Right lobe of liver (tissue), 6 donors: ENCODE data around the gene ALDH1A3. TPM values are rescaled to one million over a fixed set of nuclear protein-coding genes. Genes with fewer than 3 reads are reported as not detected.

Source experiments
- ATAC-seq, 4 donors: fragments of 200-7000 bp; cut with Tn5 transposase; one replicate each; pipeline ENCODE4 v1.9.1; 2020; ENCODE audit warnings: mild to moderate bottlenecking in 4 of 4, moderate library complexity in 4 of 4
- DNase-seq, 3 donors: peaks; one replicate each; pipeline ENCODE4 v3.0.0-alpha.2; 2020
- H3K27ac ChIP-seq, 3 donors: fragments of 200-600 bp; one replicate each; pipeline ENCODE4 v1.8.0; 2022
- H3K27me3 ChIP-seq, 2 donors: fragments of 200-600 bp; one replicate each; pipeline ENCODE4 v1.8.0; 2022
- H3K36me3 ChIP-seq, 4 donors: fragments of 200-600 bp; sonication (generic) in 1 of 4; one replicate each; pipeline versions ENCODE4 v1.5.1 to v1.8.0; 2017 to 2022; ENCODE audit warnings: control low read depth in 1 of 4
- H3K4me1 ChIP-seq, 4 donors: fragments of 200-600 bp; sonication (generic) in 1 of 4; one replicate each; pipeline versions ENCODE4 v1.5.1 to v1.8.0; 2017 to 2022; ENCODE audit warnings: control low read depth in 1 of 4
- H3K4me3 ChIP-seq, 3 donors: fragments of 200-600 bp; one replicate each; pipeline ENCODE4 v1.8.0; 2022
- H3K9me3 ChIP-seq, 4 donors: fragments of 200-600 bp; sonication (generic) in 1 of 4; one replicate each; pipeline versions ENCODE4 v1.5.1 to v1.8.0; 2017 to 2022; ENCODE audit warnings: control low read depth in 1 of 4
- POLR2A ChIP-seq: fragments of 450-650 bp; IDR thresholded peaks from one replicate; pipeline ENCODE4 v1.6.1; 2017; ENCODE audit warnings: antibody characterized with exemption, mild to moderate bottlenecking
- whole genome bisulfite sequencing: methylation state at CpG from one replicate; pipeline ENCODE4 v1.1.6; 2018; ENCODE audit warnings: low coverage, low lambda C conversion rate; ENCODE audit not compliant: insufficient coverage; ENCODE audit errors: missing lambda C conversion rate; 5-methylcytosine and 5-hydroxymethylcytosine counted together
- intact Hi-C, 2 donors: fragments of 100-400 bp; cut with DNase I; formaldehyde crosslinking; loops; one replicate each; pipeline versions ENCODE4 v1.11.2 to v1.14.1; 2022
- total RNA-seq, 6 experiments: library from RNA; depleted of rRNA in 2 of 6; stranded (reverse); fragments of >200 nt in 2 of 6; fragmentation: NEBNext Ultra II Directional in 3 of 6; extraction: Animal tissue kit (Norgen Biotek cat#: 25700) in 3 of 6; gene quantifications; one replicate each; pipeline versions ENCODE4 v1.1.0 to v1.2.4, GENCODE V29; 2016 to 2023
- TF ChIP-seq, protein P1 (sequence below), 4 donors: fragments of 200-600 bp in 3 of 4; fragments of 450-650 bp in 1 of 4; IDR thresholded peaks; one replicate each; pipeline versions ENCODE4 v1.5.1 to v1.8.0; 2016 to 2022; ENCODE audit warnings: antibody characterized with exemption in 4 of 4, mild to moderate bottlenecking in 2 of 4
- donor health status: DM: no; HTN: yes; CAD: no.
- donor health status: DM: no; HTN: no; CAD: no.
- donor health status: DM: no; HTN: no; CAD: no.
- donor health status: DM: no; HTN: yes; CAD: no.
- donor health status: DM: no; HTN: yes; CAD: no.

ALDH1A3 gene
- total RNA-seq, 6 experiments from 2014 or later, result 1.6 to 7.8 (median 4.2) TPM

DNA sequence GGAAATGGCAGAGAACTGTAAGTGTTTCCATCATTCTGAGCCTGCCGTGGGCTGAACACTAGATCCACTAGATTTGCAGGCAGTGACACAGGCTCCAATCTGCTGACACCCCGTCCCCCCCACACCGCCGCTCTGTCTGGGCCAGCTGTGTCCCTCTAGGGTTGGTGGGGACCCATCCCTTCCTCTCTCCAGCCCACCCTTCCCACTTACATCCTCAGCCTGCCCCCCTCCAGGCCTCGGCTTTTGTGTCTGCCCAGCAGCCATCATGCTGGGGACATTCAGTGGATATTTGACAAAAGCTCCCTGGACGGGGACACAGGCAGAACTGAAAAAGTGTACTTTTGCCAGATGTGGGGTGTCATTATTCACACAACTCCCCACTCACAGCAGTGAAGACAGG, 28.8 kb downstream of the ALDH1A3 start:
- Histone ChIP-seq H3K4me3 (no peak overlapping the region), H3K9me3 (no peaks in the 10 kb centered on the region), H3K4me1 (no peaks in the 10 kb centered on the region), H3K36me3 (no peaks in the 10 kb centered on the region), H3K27me3 (no peaks in the 10 kb centered on the region), H3K27ac (no peak overlapping the region)
- intact Hi-C loops, result no loop called here
- ATAC-seq, result no peak
- no peak for TF ChIP-seq POLR2A
- TF ChIP-seq, protein P1, sequence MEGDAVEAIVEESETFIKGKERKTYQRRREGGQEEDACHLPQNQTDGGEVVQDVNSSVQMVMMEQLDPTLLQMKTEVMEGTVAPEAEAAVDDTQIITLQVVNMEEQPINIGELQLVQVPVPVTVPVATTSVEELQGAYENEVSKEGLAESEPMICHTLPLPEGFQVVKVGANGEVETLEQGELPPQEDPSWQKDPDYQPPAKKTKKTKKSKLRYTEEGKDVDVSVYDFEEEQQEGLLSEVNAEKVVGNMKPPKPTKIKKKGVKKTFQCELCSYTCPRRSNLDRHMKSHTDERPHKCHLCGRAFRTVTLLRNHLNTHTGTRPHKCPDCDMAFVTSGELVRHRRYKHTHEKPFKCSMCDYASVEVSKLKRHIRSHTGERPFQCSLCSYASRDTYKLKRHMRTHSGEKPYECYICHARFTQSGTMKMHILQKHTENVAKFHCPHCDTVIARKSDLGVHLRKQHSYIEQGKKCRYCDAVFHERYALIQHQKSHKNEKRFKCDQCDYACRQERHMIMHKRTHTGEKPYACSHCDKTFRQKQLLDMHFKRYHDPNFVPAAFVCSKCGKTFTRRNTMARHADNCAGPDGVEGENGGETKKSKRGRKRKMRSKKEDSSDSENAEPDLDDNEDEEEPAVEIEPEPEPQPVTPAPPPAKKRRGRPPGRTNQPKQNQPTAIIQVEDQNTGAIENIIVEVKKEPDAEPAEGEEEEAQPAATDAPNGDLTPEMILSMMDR (IDR thresholded peaks at IDR 0.05), result no peak
- no peak for DNase-seq
- 42% methylated on average over 3 of the region's 6 CpGs for WGBS

DNA sequence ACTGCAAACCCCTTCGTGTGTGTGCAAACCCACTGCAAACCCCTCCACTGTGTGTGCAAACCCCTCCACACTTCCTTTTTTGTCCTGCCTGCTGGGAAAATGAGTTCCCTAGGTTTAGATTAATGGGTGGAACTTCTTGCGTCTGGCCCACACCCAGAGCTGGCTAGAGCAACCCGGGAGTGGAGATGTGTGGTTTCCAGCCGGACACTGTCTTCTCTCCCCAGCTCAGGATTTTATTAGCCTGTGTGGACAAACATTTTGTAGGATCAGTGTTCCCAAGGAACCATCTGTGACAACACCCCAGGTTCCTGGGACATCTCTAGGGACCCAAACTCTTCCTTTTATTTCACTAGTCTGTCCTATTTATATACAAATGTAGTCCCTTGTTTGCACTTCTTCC, 29.9 kb downstream of the ALDH1A3 start:
- WGBS, result 73% methylated on average over 3 of the region's 4 CpGs
- intact Hi-C loops, result no loop called here

DNA sequence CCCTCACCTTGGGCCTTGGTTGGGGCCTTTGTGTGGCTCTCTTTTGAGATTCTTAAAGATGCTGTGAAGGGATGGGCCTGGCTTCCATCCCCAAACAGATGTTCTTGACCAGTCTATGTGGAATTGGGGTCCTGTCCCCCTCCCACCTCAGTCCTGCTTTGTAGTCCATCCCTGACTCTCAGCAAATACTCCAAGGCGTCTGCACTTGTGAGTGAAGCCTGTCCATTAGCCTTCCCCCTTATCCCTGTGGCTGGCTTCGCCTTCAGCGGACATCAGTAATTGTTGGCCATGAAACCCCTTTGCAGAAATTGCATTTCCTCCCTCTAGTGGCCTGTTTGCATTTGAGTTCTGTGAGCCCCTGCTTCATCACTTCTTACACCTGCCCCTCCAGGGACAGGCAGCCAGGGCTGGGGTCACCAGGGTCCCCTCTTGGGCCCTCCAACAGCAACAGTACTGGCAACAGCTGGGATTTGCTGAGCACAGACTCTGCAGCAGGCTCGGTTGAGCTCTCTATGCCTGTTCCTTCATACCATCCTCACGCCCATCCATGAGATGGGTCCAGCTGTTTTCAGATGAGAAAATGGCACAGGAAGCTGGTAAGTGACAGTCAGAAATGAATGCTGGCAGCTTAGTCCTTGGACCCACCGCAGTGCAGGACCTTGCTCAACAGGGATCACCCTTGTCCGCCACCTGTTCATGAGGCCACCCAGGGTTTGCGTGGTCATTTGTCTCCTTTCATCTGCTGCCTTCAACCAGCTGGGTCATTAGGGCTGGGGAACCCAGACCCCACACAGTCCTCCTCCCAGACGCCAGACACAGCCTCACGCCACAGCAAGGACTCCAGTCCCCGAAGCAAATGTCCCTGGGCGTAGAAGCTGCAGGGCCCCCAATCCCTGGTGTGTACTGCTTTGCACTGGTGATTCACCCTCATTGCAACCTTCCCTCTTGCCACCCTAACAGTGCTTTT, 30.6 kb downstream of the ALDH1A3 start:
- no peak for TF ChIP-seq POLR2A
- TF ChIP-seq, protein P1 (IDR thresholded peaks at IDR 0.05), result no peak
- Histone ChIP-seq H3K27ac (no peak overlapping the region), H3K36me3 (no peaks in the 10 kb centered on the region), H3K27me3 (no peaks in the 10 kb centered on the region), H3K9me3 (no peaks in the 10 kb centered on the region), H3K4me3 (no peak overlapping the region), H3K4me1 (no peaks in the 10 kb centered on the region)
- no peak for DNase-seq
- ATAC-seq, result no peak
- intact Hi-C loops, result no loop called here
- 88% methylated on average over 5 of the region's 12 CpGs for WGBS

More for the DNA sequence above, 29.9 kb downstream of the ALDH1A3 start:
- Histone ChIP-seq H3K36me3 (no peaks in the 10 kb centered on the region), H3K9me3 (no peaks in the 10 kb centered on the region), H3K27me3 (no peaks in the 10 kb centered on the region), H3K4me3 (no peak overlapping the region), H3K4me1 (no peaks in the 10 kb centered on the region), H3K27ac (no peak overlapping the region)
- TF ChIP-seq, protein P1 (IDR thresholded peaks at IDR 0.05), result no peak
- TF ChIP-seq POLR2A, result no peak
- ATAC-seq (no peak), DNase-seq (no peak)

DNA sequence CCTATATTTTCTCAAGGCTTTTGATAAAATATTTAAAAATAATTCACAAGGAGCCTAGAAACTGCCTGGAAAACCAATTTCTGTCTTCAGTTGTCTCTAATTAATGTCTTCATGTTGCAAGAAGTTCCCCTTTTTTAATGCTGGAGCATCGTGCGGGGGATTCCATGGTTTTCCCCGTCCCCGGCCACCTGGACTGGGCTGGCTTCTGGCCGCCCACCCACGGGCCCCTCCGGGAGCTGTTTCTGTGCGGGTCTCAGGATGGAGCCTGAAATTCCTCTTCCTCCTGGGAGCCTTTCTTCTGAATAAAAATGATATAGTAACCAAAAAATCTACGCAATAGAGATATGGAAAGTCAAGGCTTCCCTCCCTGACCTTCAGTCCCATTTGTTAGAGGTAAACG, 31.5 kb downstream of the ALDH1A3 start:
- ATAC-seq (no peak), DNase-seq (no peak)
- Histone ChIP-seq H3K4me3 (no peak overlapping the region), H3K27ac (no peak overlapping the region), H3K27me3 (no peaks in the 10 kb centered on the region), H3K36me3 (no peaks in the 10 kb centered on the region), H3K9me3 (no peaks in the 10 kb centered on the region), H3K4me1 (no peaks in the 10 kb centered on the region)
- intact Hi-C loops, result no loop called here
- TF ChIP-seq, protein P1 (IDR thresholded peaks at IDR 0.05), result no peak
- TF ChIP-seq POLR2A, result no peak
- 76% methylated on average over 10 of the region's 10 CpGs for WGBS
